ENCODE data around the gene PSEN2. TPM values are rescaled to one million over a fixed set of nuclear protein-coding genes. Genes with fewer than 3 reads are reported as not detected.
"Not testable (repeated sequence)": the region's sequence is repeated elsewhere in the genome, so short reads cannot be mapped to it uniquely, and the experiment has no call there.

The PSEN2 gene
- total RNA-seq, 2 experiments from 2014 or later: 0.48 to 1.7 TPM

DNA sequence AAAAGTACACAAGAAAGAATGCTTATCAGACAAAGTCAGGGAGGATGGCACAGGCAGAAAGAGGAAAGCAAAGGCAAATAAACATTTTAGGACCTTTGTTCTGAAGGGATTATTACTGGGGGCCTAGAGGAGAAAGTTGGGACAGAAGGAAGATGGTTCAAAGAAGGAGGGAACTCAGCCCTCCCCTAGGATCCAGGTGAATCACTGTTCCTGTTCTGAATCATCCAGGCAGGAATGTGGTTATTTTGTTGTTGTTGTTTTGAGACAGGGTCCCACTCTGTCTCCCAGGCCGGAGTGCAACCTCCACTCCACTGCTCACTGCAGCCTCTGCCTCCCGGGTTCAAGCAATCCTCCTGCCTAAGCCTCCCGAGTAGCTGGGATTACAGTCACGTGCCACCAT is 38.5 kb upstream of the PSEN2 start:
- BruUV-seq (replicated peaks): no TSS peak

GRCh38 chr1:226832613-226833012 is 37.8 kb upstream of the PSEN2 start:
- intact Hi-C loops (cut with micrococcal nuclease; ENCODE audit: unreplicated experiment): no loop called here
- ChIA-PET CTCF (ENCODE audit: unreplicated experiment) (no interaction called here), POLR2A (no interaction called here)
- H3K4me2 ChIP-seq (ENCODE audit: low read length): no peak overlapping the region
- H4K20me1 ChIP-seq (ENCODE audit: insufficient read depth, low read length): no peaks in the 10 kb centered on the region
- H3K4me3 ChIP-seq (ENCODE audit: low read depth, low read length, poor library complexity, severe bottlenecking): no peak overlapping the region
- BruUV-seq (replicated peaks): no TSS peak
- H3K4me1 ChIP-seq (ENCODE audit: insufficient read depth, low read length, poor library complexity, severe bottlenecking): peaks cover 9% of the 10 kb centered on the region
- no peak overlapping the region for H3K27ac ChIP-seq (ENCODE audit: low read depth, low read length, poor library complexity, severe bottlenecking)
- no peaks in the 10 kb centered on the region for H3K9me3 ChIP-seq (ENCODE audit: low read length)
- no peak overlapping the region for H2AFZ ChIP-seq (ENCODE audit: low read length)
- TF ChIP-seq EZH2phosphoT487 (IDR thresholded peaks at IDR 0.05; ENCODE audit: borderline replicate concordance, low read depth, low read length): no peak
- TF ChIP-seq, protein P1, sequence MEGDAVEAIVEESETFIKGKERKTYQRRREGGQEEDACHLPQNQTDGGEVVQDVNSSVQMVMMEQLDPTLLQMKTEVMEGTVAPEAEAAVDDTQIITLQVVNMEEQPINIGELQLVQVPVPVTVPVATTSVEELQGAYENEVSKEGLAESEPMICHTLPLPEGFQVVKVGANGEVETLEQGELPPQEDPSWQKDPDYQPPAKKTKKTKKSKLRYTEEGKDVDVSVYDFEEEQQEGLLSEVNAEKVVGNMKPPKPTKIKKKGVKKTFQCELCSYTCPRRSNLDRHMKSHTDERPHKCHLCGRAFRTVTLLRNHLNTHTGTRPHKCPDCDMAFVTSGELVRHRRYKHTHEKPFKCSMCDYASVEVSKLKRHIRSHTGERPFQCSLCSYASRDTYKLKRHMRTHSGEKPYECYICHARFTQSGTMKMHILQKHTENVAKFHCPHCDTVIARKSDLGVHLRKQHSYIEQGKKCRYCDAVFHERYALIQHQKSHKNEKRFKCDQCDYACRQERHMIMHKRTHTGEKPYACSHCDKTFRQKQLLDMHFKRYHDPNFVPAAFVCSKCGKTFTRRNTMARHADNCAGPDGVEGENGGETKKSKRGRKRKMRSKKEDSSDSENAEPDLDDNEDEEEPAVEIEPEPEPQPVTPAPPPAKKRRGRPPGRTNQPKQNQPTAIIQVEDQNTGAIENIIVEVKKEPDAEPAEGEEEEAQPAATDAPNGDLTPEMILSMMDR (conservative IDR thresholded peaks at IDR 0.05; ENCODE audit: low read length): no peak
- H3K9me2 ChIP-seq (ENCODE audit: insufficient read depth, low read length): no peaks in the 10 kb centered on the region
- H3K36me3 ChIP-seq (ENCODE audit: insufficient read depth, low read length): no peaks in the 10 kb centered on the region
- H3K79me2 ChIP-seq (ENCODE audit: insufficient read depth, low read depth, low read length): no peaks in the 10 kb centered on the region
- DNase-seq (ENCODE audit: low spot score): no peak

More for the DNA sequence above, 38.5 kb upstream of the PSEN2 start:
- intact Hi-C loops (cut with micrococcal nuclease; ENCODE audit: unreplicated experiment): no loop called here
- CTCF ChIA-PET (ENCODE audit: unreplicated experiment): no interaction called here
- no peaks in the 10 kb centered on the region for H3K9me3 ChIP-seq (ENCODE audit: low read length)
- H3K4me1 ChIP-seq (ENCODE audit: insufficient read depth, low read length, poor library complexity, severe bottlenecking): peaks cover 15% of the 10 kb centered on the region
- POLR2A ChIA-PET: no interaction called here
- no peaks in the 10 kb centered on the region for H3K9me2 ChIP-seq (ENCODE audit: insufficient read depth, low read length)
- H3K4me3 ChIP-seq (ENCODE audit: low read depth, low read length, poor library complexity, severe bottlenecking): no peak overlapping the region
- no peaks in the 10 kb centered on the region for H3K36me3 ChIP-seq (ENCODE audit: insufficient read depth, low read length)
- no peaks in the 10 kb centered on the region for H4K20me1 ChIP-seq (ENCODE audit: insufficient read depth, low read length)
- H3K79me2 ChIP-seq (ENCODE audit: insufficient read depth, low read depth, low read length): no peaks in the 10 kb centered on the region
- no peak for DNase-seq (ENCODE audit: low spot score)
- H3K4me2 ChIP-seq (ENCODE audit: low read length): no peak overlapping the region
- no peak overlapping the region for H3K27ac ChIP-seq (ENCODE audit: low read depth, low read length, poor library complexity, severe bottlenecking)
- TF ChIP-seq, protein P1 (conservative IDR thresholded peaks at IDR 0.05; ENCODE audit: low read length): no peak
- TF ChIP-seq EZH2phosphoT487 (IDR thresholded peaks at IDR 0.05; ENCODE audit: borderline replicate concordance, low read depth, low read length): no peak
- no peak overlapping the region for H2AFZ ChIP-seq (ENCODE audit: low read length)

DNA sequence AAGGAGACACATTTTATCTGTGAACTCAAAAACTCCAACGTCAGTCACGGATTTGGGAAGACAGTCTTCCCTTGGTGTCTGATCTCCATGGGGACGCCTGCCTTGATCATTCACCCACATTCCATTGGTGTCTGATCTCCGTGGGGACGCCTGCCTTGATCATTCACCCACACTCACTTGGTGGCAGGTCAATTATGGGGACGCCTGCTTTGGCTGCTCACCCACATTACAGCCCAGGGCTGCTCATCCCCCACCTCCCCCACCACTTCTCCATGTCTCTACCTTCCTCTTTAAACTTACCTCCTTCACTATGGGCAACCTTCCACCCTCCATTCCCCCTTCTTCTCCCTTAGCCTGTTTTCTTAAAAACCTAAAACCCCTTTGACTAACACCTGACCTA is 36.2 kb upstream of the PSEN2 start:
- H3K9me2 ChIP-seq (ENCODE audit: insufficient read depth, low read length); POLR2A ChIA-PET; H2AFZ ChIP-seq (ENCODE audit: low read length); H3K4me3 ChIP-seq (ENCODE audit: low read depth, low read length, poor library complexity, severe bottlenecking); intact Hi-C loops (cut with micrococcal nuclease; ENCODE audit: unreplicated experiment); DNase-seq (ENCODE audit: low spot score); H3K79me2 ChIP-seq (ENCODE audit: insufficient read depth, low read depth, low read length); CTCF ChIA-PET (ENCODE audit: unreplicated experiment); H3K4me1 ChIP-seq (ENCODE audit: insufficient read depth, low read length, poor library complexity, severe bottlenecking); H3K4me2 ChIP-seq (ENCODE audit: low read length); H3K27ac ChIP-seq (ENCODE audit: low read depth, low read length, poor library complexity, severe bottlenecking); H3K9me3 ChIP-seq (ENCODE audit: low read length); H3K36me3 ChIP-seq (ENCODE audit: insufficient read depth, low read length); H4K20me1 ChIP-seq (ENCODE audit: insufficient read depth, low read length); BruUV-seq (replicated peaks): not testable (repeated sequence)

GRCh38 chr1:226835396-226835795 is 35.0 kb upstream of the PSEN2 start:
- H3K4me2 ChIP-seq (ENCODE audit: low read length); H3K79me2 ChIP-seq (ENCODE audit: insufficient read depth, low read depth, low read length); H3K9me3 ChIP-seq (ENCODE audit: low read length); H2AFZ ChIP-seq (ENCODE audit: low read length); H3K4me3 ChIP-seq (ENCODE audit: low read depth, low read length, poor library complexity, severe bottlenecking); DNase-seq (ENCODE audit: low spot score); BruUV-seq (replicated peaks); H3K4me1 ChIP-seq (ENCODE audit: insufficient read depth, low read length, poor library complexity, severe bottlenecking); H3K27ac ChIP-seq (ENCODE audit: low read depth, low read length, poor library complexity, severe bottlenecking); H3K36me3 ChIP-seq (ENCODE audit: insufficient read depth, low read length); CTCF ChIA-PET (ENCODE audit: unreplicated experiment); H3K9me2 ChIP-seq (ENCODE audit: insufficient read depth, low read length); POLR2A ChIA-PET; intact Hi-C loops (cut with micrococcal nuclease; ENCODE audit: unreplicated experiment); H4K20me1 ChIP-seq (ENCODE audit: insufficient read depth, low read length): not testable (repeated sequence)

DNA sequence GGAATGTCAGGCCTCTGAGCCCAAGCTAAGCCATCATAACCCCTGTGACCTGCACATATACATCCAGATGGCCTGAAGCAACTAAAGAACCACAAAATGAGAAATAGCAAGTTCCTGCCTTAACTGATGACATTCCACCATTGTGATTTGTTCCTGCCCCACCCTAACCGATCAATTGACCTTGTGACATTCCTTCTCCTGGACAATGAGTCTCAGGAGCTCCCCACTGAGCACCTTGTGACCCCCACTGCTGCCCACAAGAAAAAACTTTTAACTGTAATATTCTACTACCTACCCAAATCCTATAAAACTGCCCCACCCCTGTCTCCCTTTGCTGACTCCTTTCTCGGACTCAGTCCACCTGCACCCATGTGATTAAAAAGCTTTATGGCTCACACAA is 32.5 kb upstream of the PSEN2 start:
- BruUV-seq (replicated peaks); H3K27ac ChIP-seq (ENCODE audit: low read depth, low read length, poor library complexity, severe bottlenecking); H3K4me2 ChIP-seq (ENCODE audit: low read length); DNase-seq (ENCODE audit: low spot score); POLR2A ChIA-PET; H3K4me3 ChIP-seq (ENCODE audit: low read depth, low read length, poor library complexity, severe bottlenecking); H3K36me3 ChIP-seq (ENCODE audit: insufficient read depth, low read length); H3K4me1 ChIP-seq (ENCODE audit: insufficient read depth, low read length, poor library complexity, severe bottlenecking); H3K9me3 ChIP-seq (ENCODE audit: low read length); CTCF ChIA-PET (ENCODE audit: unreplicated experiment); intact Hi-C loops (cut with micrococcal nuclease; ENCODE audit: unreplicated experiment); H2AFZ ChIP-seq (ENCODE audit: low read length); H3K79me2 ChIP-seq (ENCODE audit: insufficient read depth, low read depth, low read length); H3K9me2 ChIP-seq (ENCODE audit: insufficient read depth, low read length); H4K20me1 ChIP-seq (ENCODE audit: insufficient read depth, low read length): not testable (repeated sequence)
